Measurements from ENCODE around the gene AFDN.

The AFDN gene

GRCh38 chr6:168018664-168019063 lies 192.0 kb downstream of the AFDN start:
- Histone ChIP-seq H2AFZ (ENCODE audit: low read length) (no peak overlapping the region), H3K27ac (ENCODE audit: low read length) (no peak overlapping the region), H3K4me2 (ENCODE audit: low read depth, low read length) (no peak overlapping the region), H3K27me3 (replicated peaks; ENCODE audit: insufficient read depth, low read length) (peaks cover 22% of the 10 kb centered on the region; the same call in 1 of the 2 replicates), H4K20me1 (ENCODE audit: insufficient read depth, low read length) (no peaks in the 10 kb centered on the region), H3K9me3 (replicated peaks; ENCODE audit: insufficient read depth, low read length) (no peaks in the 10 kb centered on the region), H3K79me2 (ENCODE audit: low read length) (no peaks in the 10 kb centered on the region), H3K4me3 (ENCODE audit: low read length) (no peak overlapping the region), H3K36me3 (replicated peaks; ENCODE audit: insufficient read depth, low read length) (no peaks in the 10 kb centered on the region), H3K9ac (ENCODE audit: low read length) (no peak overlapping the region), H3K4me1 (ENCODE audit: low read length) (no peaks in the 10 kb centered on the region), H3K9me2 (replicated peaks; ENCODE audit: insufficient read depth, low read length) (no peaks in the 10 kb centered on the region), H3F3A (ENCODE audit: insufficient read depth, low read length) (no peaks in the 10 kb centered on the region)
- TF ChIP-seq EZH2 (optimal IDR thresholded peaks at IDR 0.05; ENCODE audit: low read depth, low read length) = no peak
- no peak for TF ChIP-seq CTCF (IDR thresholded peaks at IDR 0.05; ENCODE audit: low read length)
- TF ChIP-seq EZH2phosphoT487 (IDR thresholded peaks at IDR 0.05; ENCODE audit: low read length) = no peak
- DNase-seq = no peak

- no peak overlapping the region for H3K4me3 ChIP-seq (ENCODE audit: low read length)
- H3K27ac ChIP-seq (ENCODE audit: low read length) = no peak overlapping the region
- H4K20me1 ChIP-seq (ENCODE audit: insufficient read depth, low read length) = no peaks in the 10 kb centered on the region
- no peak overlapping the region for H2AFZ ChIP-seq (ENCODE audit: low read length)
- DNase-seq = no peak
- H3F3A ChIP-seq (ENCODE audit: insufficient read depth, low read length) = no peaks in the 10 kb centered on the region
- no peak overlapping the region for H3K4me2 ChIP-seq (ENCODE audit: low read depth, low read length)
- H3K79me2 ChIP-seq (ENCODE audit: low read length) = no peaks in the 10 kb centered on the region
- TF ChIP-seq CTCF (IDR thresholded peaks at IDR 0.05; ENCODE audit: low read length) (no peak), EZH2phosphoT487 (IDR thresholded peaks at IDR 0.05; ENCODE audit: low read length) (no peak), EZH2 (optimal IDR thresholded peaks at IDR 0.05; ENCODE audit: low read depth, low read length) (no peak)
- H3K9ac ChIP-seq (ENCODE audit: low read length) = no peak overlapping the region
- no peaks in the 10 kb centered on the region for H3K4me1 ChIP-seq (ENCODE audit: low read length)
- H3K27me3 ChIP-seq (replicated peaks; ENCODE audit: insufficient read depth, low read length) = peaks cover 22% of the 10 kb centered on the region; the same call in 1 of the 2 replicates
- no peaks in the 10 kb centered on the region for H3K9me2 ChIP-seq (replicated peaks; ENCODE audit: insufficient read depth, low read length)
- H3K36me3 ChIP-seq (replicated peaks; ENCODE audit: insufficient read depth, low read length) = no peaks in the 10 kb centered on the region
- H3K9me3 ChIP-seq (replicated peaks; ENCODE audit: insufficient read depth, low read length) = no peaks in the 10 kb centered on the region
These were observed 193.5 kb downstream of the AFDN start for GRCh38 chr6:168020242-168020641.

- H3K4me1 ChIP-seq (ENCODE audit: low read length) = no peaks in the 10 kb centered on the region
- peaks cover 15% of the 10 kb centered on the region; the same call in 1 of the 2 replicates for H3K27me3 ChIP-seq (replicated peaks; ENCODE audit: insufficient read depth, low read length)
- no peak overlapping the region for H2AFZ ChIP-seq (ENCODE audit: low read length)
- no peaks in the 10 kb centered on the region for H3K9me2 ChIP-seq (replicated peaks; ENCODE audit: insufficient read depth, low read length)
- H3K4me3 ChIP-seq (ENCODE audit: low read length) = no peak overlapping the region
- no peak overlapping the region for H3K27ac ChIP-seq (ENCODE audit: low read length)
- H3K79me2 ChIP-seq (ENCODE audit: low read length) = no peaks in the 10 kb centered on the region
- no peaks in the 10 kb centered on the region for H3F3A ChIP-seq (ENCODE audit: insufficient read depth, low read length)
- no peak for TF ChIP-seq CTCF (IDR thresholded peaks at IDR 0.05; ENCODE audit: low read length)
- no peak for TF ChIP-seq EZH2 (optimal IDR thresholded peaks at IDR 0.05; ENCODE audit: low read depth, low read length)
- TF ChIP-seq EZH2phosphoT487 (IDR thresholded peaks at IDR 0.05; ENCODE audit: low read length) = no peak
- H3K9me3 ChIP-seq (replicated peaks; ENCODE audit: insufficient read depth, low read length) = no peaks in the 10 kb centered on the region
- H3K9ac ChIP-seq (ENCODE audit: low read length) = no peak overlapping the region
- H3K36me3 ChIP-seq (replicated peaks; ENCODE audit: insufficient read depth, low read length) = no peaks in the 10 kb centered on the region
- H3K4me2 ChIP-seq (ENCODE audit: low read depth, low read length) = no peak overlapping the region
- no peak for DNase-seq
- no peaks in the 10 kb centered on the region for H4K20me1 ChIP-seq (ENCODE audit: insufficient read depth, low read length)
These were observed 194.9 kb downstream of the AFDN start for GRCh38 chr6:168021581-168021980.

Data from MM.1S (cell line).